HEK293 (cell line): ENCODE measurements around the gene ARMC2.

ENCODE experiments used
- BCL11A ChIP-seq: fragments of 450-650 bp; formaldehyde crosslinking; IDR thresholded peaks from 2 replicates; pipeline ENCODE4 v1.5.1; 2016; ENCODE audit warnings: low read depth, missing biosample characterization, missing genetic modification characterization
- PBX3 ChIP-seq: sonication (generic); formaldehyde crosslinking; IDR thresholded peaks from 2 replicates; pipeline ENCODE4 v1.8.1; 2022; ENCODE audit warnings: mild to moderate bottlenecking, moderate library complexity, missing genetic modification reagents
- PRDM4 ChIP-seq: fragments of 450-650 bp; formaldehyde crosslinking; IDR thresholded peaks from 2 replicates; pipeline ENCODE4 v1.5.1; 2017; ENCODE audit warnings: missing biosample characterization, missing genetic modification characterization
- REST ChIP-seq: fragments of 450-650 bp; formaldehyde crosslinking; IDR thresholded peaks from 2 replicates; pipeline ENCODE4 v1.5.1; 2016; ENCODE audit warnings: missing biosample characterization, missing genetic modification characterization
- ZBTB1 ChIP-seq: fragments of 450-650 bp; formaldehyde crosslinking; IDR thresholded peaks from 2 replicates; pipeline ENCODE4 v1.5.1; 2016; ENCODE audit warnings: missing biosample characterization, missing genetic modification characterization
- ZFP41 ChIP-seq: fragments of 450-650 bp; formaldehyde crosslinking; IDR thresholded peaks from 2 replicates; pipeline ENCODE4 v1.5.1; 2016; ENCODE audit warnings: missing biosample characterization, missing genetic modification characterization, borderline replicate concordance
- ZNF112 ChIP-seq: fragments of 450-650 bp; formaldehyde crosslinking; IDR thresholded peaks from 2 replicates; pipeline ENCODE4 v1.5.0; 2017; ENCODE audit warnings: missing biosample characterization, missing genetic modification characterization
- ZNF133 ChIP-seq: fragments of 450-650 bp; formaldehyde crosslinking; IDR thresholded peaks from 2 replicates; pipeline ENCODE4 v1.5.1; 2016; ENCODE audit warnings: missing biosample characterization, missing genetic modification characterization
- ZNF335 ChIP-seq: fragments of 450-650 bp; formaldehyde crosslinking; conservative IDR thresholded peaks from 2 replicates; pipeline ENCODE4 v1.5.1; 2016; ENCODE audit warnings: missing biosample characterization, missing genetic modification characterization
- ZNF510 ChIP-seq: fragments of 450-650 bp; formaldehyde crosslinking; IDR thresholded peaks from 2 replicates; pipeline ENCODE4 v1.5.1; 2018; ENCODE audit warnings: mild to moderate bottlenecking, missing genetic modification characterization, missing biosample characterization; ENCODE audit not compliant: insufficient replicate concordance
- ZNF513 ChIP-seq: fragments of 450-650 bp; IDR thresholded peaks from 2 replicates; pipeline ENCODE4 v1.5.1; 2018; ENCODE audit warnings: missing biosample characterization, missing genetic modification characterization
- ZNF544 ChIP-seq: fragments of 450-650 bp; formaldehyde crosslinking; IDR thresholded peaks from 2 replicates; pipeline ENCODE4 v1.5.0; 2017; ENCODE audit warnings: missing biosample characterization, missing genetic modification characterization
- ZNF548 ChIP-seq: fragments of 450-650 bp; formaldehyde crosslinking; IDR thresholded peaks from 2 replicates; pipeline ENCODE4 v1.5.1; 2016; ENCODE audit warnings: missing biosample characterization, missing genetic modification characterization
- TF ChIP-seq, protein P1 (sequence below): fragments of 450-650 bp; formaldehyde crosslinking; IDR thresholded peaks from 2 replicates; pipeline ENCODE4 v1.5.1; 2016; ENCODE audit warnings: missing biosample characterization, missing genetic modification characterization

- TF ChIP-seq, protein P1, sequence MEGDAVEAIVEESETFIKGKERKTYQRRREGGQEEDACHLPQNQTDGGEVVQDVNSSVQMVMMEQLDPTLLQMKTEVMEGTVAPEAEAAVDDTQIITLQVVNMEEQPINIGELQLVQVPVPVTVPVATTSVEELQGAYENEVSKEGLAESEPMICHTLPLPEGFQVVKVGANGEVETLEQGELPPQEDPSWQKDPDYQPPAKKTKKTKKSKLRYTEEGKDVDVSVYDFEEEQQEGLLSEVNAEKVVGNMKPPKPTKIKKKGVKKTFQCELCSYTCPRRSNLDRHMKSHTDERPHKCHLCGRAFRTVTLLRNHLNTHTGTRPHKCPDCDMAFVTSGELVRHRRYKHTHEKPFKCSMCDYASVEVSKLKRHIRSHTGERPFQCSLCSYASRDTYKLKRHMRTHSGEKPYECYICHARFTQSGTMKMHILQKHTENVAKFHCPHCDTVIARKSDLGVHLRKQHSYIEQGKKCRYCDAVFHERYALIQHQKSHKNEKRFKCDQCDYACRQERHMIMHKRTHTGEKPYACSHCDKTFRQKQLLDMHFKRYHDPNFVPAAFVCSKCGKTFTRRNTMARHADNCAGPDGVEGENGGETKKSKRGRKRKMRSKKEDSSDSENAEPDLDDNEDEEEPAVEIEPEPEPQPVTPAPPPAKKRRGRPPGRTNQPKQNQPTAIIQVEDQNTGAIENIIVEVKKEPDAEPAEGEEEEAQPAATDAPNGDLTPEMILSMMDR (tag by site-specific recombination): no peak
- TF ChIP-seq ZBTB1 (no peak), BCL11A (no peak), ZNF513 (tag by site-specific recombination) (no peak), ZNF544 (no peak), ZNF133 (tag by site-specific recombination) (no peak), ZFP41 (tag by site-specific recombination) (no peak), ZNF548 (tag by site-specific recombination) (no peak), ZNF112 (no peak), REST (tag by site-specific recombination) (no peak), PRDM4 (tag by site-specific recombination) (no peak), ZNF335 (tag by site-specific recombination) (no peak), ZNF510 (tag by site-specific recombination) (no peak), PBX3 (CRISPR knock-in tag) (no peak)
Measured at GRCh38 chr6:108846101-108846500, 2.1 kb upstream of the ARMC2 start.
